Tongue (tissue), 2 donors: ENCODE data around the gene GCN1. TPM values are rescaled to one million over a fixed set of nuclear protein-coding genes. Genes with fewer than 3 reads are reported as not detected.

Experiments
- DNase-seq: peaks from one replicate; pipeline ENCODE4 v3.0.0-alpha.2; 2015
- total RNA-seq: library from RNA; depleted of rRNA; stranded (reverse); fragments of >200 nt; gene quantifications from one replicate; pipeline ENCODE4 v1.2.3, GENCODE V29; 2014

The GCN1 gene
- total RNA-seq, 1 donor from 2014 or later: 68.3 TPM

- peak; percentile 97 for DNase-seq
Observed at GRCh38 chr12:120116792-120117651, 77.5 kb downstream of the GCN1 start.

- DNase-seq: no peak
Observed at GRCh38 chr12:120116441-120116791, 78.1 kb downstream of the GCN1 start, which contains the start of gene RAB35. RAB35 (minus strand) TSS chr12:120116753; CDS start chr12:120116650, 103 bp downstream.

- peak; percentile 35 for DNase-seq
Observed at GRCh38 chr12:120115692-120116440, 78.6 kb downstream of the GCN1 start.

- no peak for DNase-seq
Observed at GRCh38 chr12:120115066-120115465, 79.4 kb downstream of the GCN1 start.

- no peak for DNase-seq
Observed at GRCh38 chr12:120110550-120111501, 83.7 kb downstream of the GCN1 start.

GRCh38 chr12:120109570-120110267 is 84.8 kb downstream of the GCN1 start:
- no peak for DNase-seq

GRCh38 chr12:120106151-120106550 is 88.4 kb downstream of the GCN1 start:
- no peak for DNase-seq

GRCh38 chr12:120103371-120103770 is 91.1 kb downstream of the GCN1 start:
- DNase-seq: no peak

- DNase-seq: no peak
Observed at GRCh38 chr12:120103044-120103338, 91.5 kb downstream of the GCN1 start.

- no peak for DNase-seq
Observed at GRCh38 chr12:120102189-120103043, 92.1 kb downstream of the GCN1 start.

GRCh38 chr12:120101617-120102016 is 92.9 kb downstream of the GCN1 start:
- no peak for DNase-seq

GRCh38 chr12:120101182-120101581 is 93.3 kb downstream of the GCN1 start:
- DNase-seq: no peak

GRCh38 chr12:120100630-120101029 is 93.9 kb downstream of the GCN1 start:
- peak; percentile 95 for DNase-seq

- no peak for DNase-seq
Observed at GRCh38 chr12:120099738-120100137, 94.8 kb downstream of the GCN1 start.

- DNase-seq: no peak
Observed at GRCh38 chr12:120098756-120099470, 95.6 kb downstream of the GCN1 start.

GRCh38 chr12:120096671-120097202 is 97.8 kb downstream of the GCN1 start:
- DNase-seq: no peak

GRCh38 chr12:120095736-120096135 is 98.8 kb downstream of the GCN1 start:
- no peak for DNase-seq

- no peak for DNase-seq
Observed at GRCh38 chr12:120095331-120095730, 99.2 kb downstream of the GCN1 start.

GRCh38 chr12:120094485-120094884 is 100.0 kb downstream of the GCN1 start:
- no peak for DNase-seq
